ENCODE data around the gene UBL5.

Gene UBL5

DNA sequence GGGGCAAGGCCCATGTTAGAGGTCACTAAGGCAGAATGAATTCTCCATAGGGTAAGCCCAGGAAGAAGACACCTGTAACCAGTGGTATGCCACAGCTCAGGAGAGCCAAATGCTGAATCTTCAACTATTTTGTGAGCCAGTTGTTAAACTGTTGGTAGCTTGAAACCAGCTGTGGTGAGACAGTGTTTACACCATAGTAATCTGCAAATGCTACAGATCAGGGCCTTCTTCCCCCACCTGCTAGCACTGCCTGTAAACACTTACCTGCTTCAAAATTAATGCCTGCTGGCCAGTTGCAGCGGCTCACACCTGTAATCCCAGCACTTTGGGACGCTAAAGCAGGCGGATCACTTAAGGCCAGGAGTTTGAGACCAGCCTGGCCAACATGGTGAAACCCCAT is 20.9 kb upstream of the UBL5 start:
- Histone ChIP-seq H3K27me3 (ENCODE audit: insufficient read depth, poor library complexity, severe bottlenecking) (no peaks in the 10 kb centered on the region), H3K27ac (replicated peaks) (no peak overlapping the region), H3K4me3 (replicated peaks; ENCODE audit: insufficient read depth, low read length) (no peak overlapping the region)
- TF ChIP-seq SPI1 (IDR thresholded peaks at IDR 0.05; ENCODE audit: borderline replicate concordance, low read depth) = no peak
- TF ChIP-seq, protein P1, sequence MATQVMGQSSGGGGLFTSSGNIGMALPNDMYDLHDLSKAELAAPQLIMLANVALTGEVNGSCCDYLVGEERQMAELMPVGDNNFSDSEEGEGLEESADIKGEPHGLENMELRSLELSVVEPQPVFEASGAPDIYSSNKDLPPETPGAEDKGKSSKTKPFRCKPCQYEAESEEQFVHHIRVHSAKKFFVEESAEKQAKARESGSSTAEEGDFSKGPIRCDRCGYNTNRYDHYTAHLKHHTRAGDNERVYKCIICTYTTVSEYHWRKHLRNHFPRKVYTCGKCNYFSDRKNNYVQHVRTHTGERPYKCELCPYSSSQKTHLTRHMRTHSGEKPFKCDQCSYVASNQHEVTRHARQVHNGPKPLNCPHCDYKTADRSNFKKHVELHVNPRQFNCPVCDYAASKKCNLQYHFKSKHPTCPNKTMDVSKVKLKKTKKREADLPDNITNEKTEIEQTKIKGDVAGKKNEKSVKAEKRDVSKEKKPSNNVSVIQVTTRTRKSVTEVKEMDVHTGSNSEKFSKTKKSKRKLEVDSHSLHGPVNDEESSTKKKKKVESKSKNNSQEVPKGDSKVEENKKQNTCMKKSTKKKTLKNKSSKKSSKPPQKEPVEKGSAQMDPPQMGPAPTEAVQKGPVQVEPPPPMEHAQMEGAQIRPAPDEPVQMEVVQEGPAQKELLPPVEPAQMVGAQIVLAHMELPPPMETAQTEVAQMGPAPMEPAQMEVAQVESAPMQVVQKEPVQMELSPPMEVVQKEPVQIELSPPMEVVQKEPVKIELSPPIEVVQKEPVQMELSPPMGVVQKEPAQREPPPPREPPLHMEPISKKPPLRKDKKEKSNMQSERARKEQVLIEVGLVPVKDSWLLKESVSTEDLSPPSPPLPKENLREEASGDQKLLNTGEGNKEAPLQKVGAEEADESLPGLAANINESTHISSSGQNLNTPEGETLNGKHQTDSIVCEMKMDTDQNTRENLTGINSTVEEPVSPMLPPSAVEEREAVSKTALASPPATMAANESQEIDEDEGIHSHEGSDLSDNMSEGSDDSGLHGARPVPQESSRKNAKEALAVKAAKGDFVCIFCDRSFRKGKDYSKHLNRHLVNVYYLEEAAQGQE (IDR thresholded peaks at IDR 0.05; ENCODE audit: insufficient replicate concordance, low read depth) = no peak
- no peak for TF ChIP-seq POLR2AphosphoS5 (IDR thresholded peaks at IDR 0.05; ENCODE audit: low read depth)
- TF ChIP-seq, protein P2, sequence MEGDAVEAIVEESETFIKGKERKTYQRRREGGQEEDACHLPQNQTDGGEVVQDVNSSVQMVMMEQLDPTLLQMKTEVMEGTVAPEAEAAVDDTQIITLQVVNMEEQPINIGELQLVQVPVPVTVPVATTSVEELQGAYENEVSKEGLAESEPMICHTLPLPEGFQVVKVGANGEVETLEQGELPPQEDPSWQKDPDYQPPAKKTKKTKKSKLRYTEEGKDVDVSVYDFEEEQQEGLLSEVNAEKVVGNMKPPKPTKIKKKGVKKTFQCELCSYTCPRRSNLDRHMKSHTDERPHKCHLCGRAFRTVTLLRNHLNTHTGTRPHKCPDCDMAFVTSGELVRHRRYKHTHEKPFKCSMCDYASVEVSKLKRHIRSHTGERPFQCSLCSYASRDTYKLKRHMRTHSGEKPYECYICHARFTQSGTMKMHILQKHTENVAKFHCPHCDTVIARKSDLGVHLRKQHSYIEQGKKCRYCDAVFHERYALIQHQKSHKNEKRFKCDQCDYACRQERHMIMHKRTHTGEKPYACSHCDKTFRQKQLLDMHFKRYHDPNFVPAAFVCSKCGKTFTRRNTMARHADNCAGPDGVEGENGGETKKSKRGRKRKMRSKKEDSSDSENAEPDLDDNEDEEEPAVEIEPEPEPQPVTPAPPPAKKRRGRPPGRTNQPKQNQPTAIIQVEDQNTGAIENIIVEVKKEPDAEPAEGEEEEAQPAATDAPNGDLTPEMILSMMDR (IDR thresholded peaks at IDR 0.05; ENCODE audit: insufficient read depth, low read length) = no peak
- no peak for TF ChIP-seq GABPA (IDR thresholded peaks at IDR 0.05; ENCODE audit: low read depth)
- DNase-seq (ENCODE audit: low read depth in 1 of 2, low spot score in 1 of 2) = no peak

DNA sequence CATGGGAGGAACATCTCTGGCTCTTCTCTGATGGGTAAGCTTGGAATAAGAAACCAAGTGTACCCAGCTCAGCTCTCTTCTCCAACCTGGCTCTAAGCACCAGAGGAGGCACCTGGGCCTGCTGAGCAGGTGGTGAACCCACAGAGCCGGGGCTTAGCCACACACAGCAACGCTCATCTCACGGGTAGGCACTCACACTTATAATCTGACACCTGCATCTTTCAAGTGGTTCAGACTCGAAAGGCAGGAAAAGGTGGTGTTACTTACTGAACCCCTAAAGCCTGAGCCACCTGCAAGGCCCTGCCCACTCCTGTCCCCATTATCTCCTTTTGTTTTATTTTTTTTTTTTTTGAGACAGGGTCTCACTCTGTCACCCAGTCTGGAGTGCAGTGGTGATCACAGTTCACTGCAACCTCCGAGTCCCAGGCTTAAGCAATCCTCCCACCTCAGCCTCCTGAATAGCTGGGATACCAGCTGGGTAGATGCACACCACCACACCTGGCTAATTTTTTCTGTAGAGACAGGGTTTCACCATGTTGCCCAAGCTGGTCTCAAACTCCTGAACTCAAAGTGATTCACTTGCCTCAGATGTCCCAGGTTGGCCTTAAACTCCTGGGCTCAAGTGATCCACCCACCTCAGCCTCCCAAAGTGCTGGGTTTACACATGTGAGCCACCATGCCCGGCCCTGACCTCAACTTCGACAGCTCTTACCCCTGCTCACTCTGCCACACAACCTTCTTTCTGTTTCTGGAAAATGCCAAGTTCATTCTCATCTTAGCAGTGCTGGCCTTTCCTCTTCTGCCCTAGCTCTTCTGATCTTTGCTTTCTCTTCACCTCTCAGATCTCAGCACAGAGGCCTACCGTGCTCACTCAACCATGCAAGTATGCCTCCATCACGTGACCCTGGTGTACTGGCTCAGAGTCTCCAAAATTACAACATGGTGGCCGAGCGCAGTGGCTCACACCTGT is 18.6 kb upstream of the UBL5 start:
- H3K27ac ChIP-seq (replicated peaks) = no peak overlapping the region
- no peak for DNase-seq (ENCODE audit: low read depth in 1 of 2, low spot score in 1 of 2)
- no peak overlapping the region for H3K4me3 ChIP-seq (replicated peaks; ENCODE audit: insufficient read depth, low read length)
- TF ChIP-seq, protein P1 (IDR thresholded peaks at IDR 0.05; ENCODE audit: insufficient replicate concordance, low read depth) = no peak
- TF ChIP-seq, protein P2 (IDR thresholded peaks at IDR 0.05; ENCODE audit: insufficient read depth, low read length) = no peak
- no peak for TF ChIP-seq POLR2AphosphoS5 (IDR thresholded peaks at IDR 0.05; ENCODE audit: low read depth)
- TF ChIP-seq SPI1 (IDR thresholded peaks at IDR 0.05; ENCODE audit: borderline replicate concordance, low read depth) = no peak
- no peak for TF ChIP-seq GABPA (IDR thresholded peaks at IDR 0.05; ENCODE audit: low read depth)
- H3K27me3 ChIP-seq (ENCODE audit: insufficient read depth, poor library complexity, severe bottlenecking) = no peaks in the 10 kb centered on the region

DNA sequence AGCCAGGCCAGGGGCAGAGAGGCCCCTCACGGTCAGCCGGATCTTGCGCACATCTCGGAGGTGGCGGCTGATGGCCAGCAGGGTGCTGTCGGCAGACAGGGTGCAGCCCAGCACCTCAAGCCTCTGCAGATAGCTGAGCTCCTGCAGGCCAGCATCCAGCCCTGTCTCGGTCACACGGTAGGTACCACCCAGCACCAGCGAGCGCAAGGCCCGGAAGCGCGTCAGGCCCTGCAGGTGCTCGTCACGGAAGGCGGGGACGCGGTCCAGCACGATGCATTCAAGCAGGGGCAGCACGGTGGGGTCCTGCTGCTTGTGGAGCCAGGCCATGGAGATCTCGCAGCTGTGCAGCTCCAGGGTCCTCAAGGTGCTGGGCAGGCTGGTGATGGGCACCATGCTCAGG is 16.6 kb upstream of the UBL5 start:
- TF ChIP-seq, protein P2 (IDR thresholded peaks at IDR 0.05; ENCODE audit: insufficient read depth, low read length) = no peak
- TF ChIP-seq GABPA (IDR thresholded peaks at IDR 0.05; ENCODE audit: low read depth) (no peak), POLR2AphosphoS5 (IDR thresholded peaks at IDR 0.05; ENCODE audit: low read depth) (no peak), SPI1 (IDR thresholded peaks at IDR 0.05; ENCODE audit: borderline replicate concordance, low read depth) (no peak)
- TF ChIP-seq, protein P1 (IDR thresholded peaks at IDR 0.05; ENCODE audit: insufficient replicate concordance, low read depth) = no peak
- no peak overlapping the region for H3K4me3 ChIP-seq (replicated peaks; ENCODE audit: insufficient read depth, low read length)
- no peaks in the 10 kb centered on the region for H3K27me3 ChIP-seq (ENCODE audit: insufficient read depth, poor library complexity, severe bottlenecking)

More for the DNA sequence above, 16.6 kb upstream of the UBL5 start:
- H3K27ac ChIP-seq (replicated peaks) = no peak overlapping the region
- no peak for DNase-seq (ENCODE audit: low read depth in 1 of 2, low spot score in 1 of 2)
